Cardiac fibroblast (primary cell): Measurements from ENCODE around the gene FNDC3A.

Experiments used
- DNase-seq, 2 donors: peaks; one replicate each; pipeline versions ENCODE4 v3.0.0 to v3.0.0-alpha.2; 2010; ENCODE audit warnings: low read depth in 2 of 2
- H3K4me3 ChIP-seq, 2 donors: replicated peaks in 1 of 2; 1 replicate in 1 of 2; 2 replicates in 1 of 2; pipeline ENCODE4 v1.5.1; 2011; ENCODE audit warnings: low read depth in 2 of 2, low read length in 2 of 2, mild to moderate bottlenecking in 2 of 2, moderate library complexity in 1 of 2
- CTCF ChIP-seq: IDR thresholded peaks from one replicate; pipeline ENCODE4 v1.5.1; 2011; ENCODE audit warnings: low read depth, mild to moderate bottlenecking, low read length, inconsistent platforms

Gene FNDC3A

GRCh38 chr13:49213997-49214916 lies 238.5 kb downstream of the FNDC3A start:
- no peak overlapping the region for H3K4me3 ChIP-seq
- DNase-seq = no peak
- TF ChIP-seq CTCF = no peak

GRCh38 chr13:49214917-49215376 lies 239.2 kb downstream of the FNDC3A start:
- no peak overlapping the region for H3K4me3 ChIP-seq
- no peak for TF ChIP-seq CTCF
- DNase-seq = peak; percentile 35 to 60

GRCh38 chr13:49216334-49216733 lies 240.6 kb downstream of the FNDC3A start:
- DNase-seq = no peak
- H3K4me3 ChIP-seq = no peak overlapping the region

GRCh38 chr13:49217962-49218492 lies 242.3 kb downstream of the FNDC3A start:
- DNase-seq = no peak
- H3K4me3 ChIP-seq = no peak overlapping the region
- TF ChIP-seq CTCF = no peak

More at GRCh38 chr13:49216334-49216733, 240.6 kb downstream of the FNDC3A start:
- no peak for TF ChIP-seq CTCF

- TF ChIP-seq CTCF = no peak
- DNase-seq = peak; percentile 14 to 27
- no peak overlapping the region for H3K4me3 ChIP-seq
Measured at GRCh38 chr13:49218493-49219051, 242.9 kb downstream of the FNDC3A start.

- DNase-seq = peak in 1 of 2 donors; percentile 31
- TF ChIP-seq CTCF = no peak
- peak overlapping the region in 1 of 2 donors; percentile 24 for H3K4me3 ChIP-seq
Measured at GRCh38 chr13:49219647-49220035, 243.9 kb downstream of the FNDC3A start.
